Stimulated activated CD4-positive, alpha-beta T cell treated with anti-CD3 and anti-CD28 coated beads, TNF-alpha, amount 100 ng/mL, for 4 hours (primary cell): ENCODE measurements around the gene GYS1.
A peak's percentile ranks its signal among the peaks of the same experiment; 100 is the strongest.
"Not testable (repeated sequence)": the region's sequence is repeated elsewhere in the genome, so short reads cannot be mapped to it uniquely, and the experiment has no call there.

Experiments used
- DNase-seq, 3 experiments: peaks; one replicate each; pipeline ENCODE4 v3.0.0-alpha.2; 2020; ENCODE audit warnings: low read depth in 3 of 3

The GYS1 gene

DNA sequence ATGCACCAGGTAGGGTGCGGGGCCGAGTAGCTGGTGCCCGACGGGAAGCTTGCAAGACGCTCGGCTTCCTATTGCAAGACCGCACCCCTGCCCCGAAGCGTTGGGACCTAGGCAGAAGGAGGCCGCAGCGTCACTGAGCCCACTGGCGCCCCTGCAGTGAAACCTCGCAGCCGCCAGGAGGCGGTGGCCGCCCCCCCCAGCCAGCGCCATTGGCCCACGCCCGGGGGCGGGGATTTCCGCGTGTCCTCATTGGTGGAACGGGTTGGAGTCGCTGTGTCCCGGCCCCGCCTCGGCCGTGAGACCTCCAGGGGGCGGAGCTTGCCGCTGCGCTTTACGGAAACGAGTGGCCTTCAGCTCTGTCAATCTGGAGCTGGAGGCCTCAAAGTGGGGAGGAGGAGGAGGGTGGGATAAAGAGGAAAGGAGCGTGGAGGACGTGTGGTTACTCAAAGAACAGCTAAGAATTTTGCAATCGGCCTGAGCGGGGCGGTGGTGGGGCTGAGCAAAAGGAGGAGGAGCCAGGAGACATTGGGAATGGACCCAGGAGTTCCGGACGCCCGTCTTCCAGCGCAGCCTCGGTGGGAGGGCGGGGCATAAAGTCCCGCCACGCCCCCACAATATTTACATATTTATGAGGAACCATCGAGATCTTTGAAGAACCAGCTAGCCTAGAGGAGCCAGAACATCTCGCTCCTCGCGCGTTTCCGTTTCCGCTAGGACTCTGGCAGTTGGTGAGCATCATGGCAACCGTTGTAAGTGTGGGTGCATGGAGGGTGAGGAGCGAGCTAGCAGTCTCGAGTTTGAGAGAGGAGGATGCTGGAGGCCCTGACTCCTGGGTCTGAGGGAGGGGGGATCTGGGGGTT is at the start of gene GYS1, which contains the start of gene RUVBL2:
TSS of gene GYS1 (minus strand) at position 135 of the 860 bp plus-strand sequence. CDS start 197 bp downstream, outside the sequence.
TSS of gene RUVBL2 (plus strand) at position 713 of the 860 bp plus-strand sequence. CDS start at position 738, 25 bp downstream.
- DNase-seq: peak; percentile 99

DNA sequence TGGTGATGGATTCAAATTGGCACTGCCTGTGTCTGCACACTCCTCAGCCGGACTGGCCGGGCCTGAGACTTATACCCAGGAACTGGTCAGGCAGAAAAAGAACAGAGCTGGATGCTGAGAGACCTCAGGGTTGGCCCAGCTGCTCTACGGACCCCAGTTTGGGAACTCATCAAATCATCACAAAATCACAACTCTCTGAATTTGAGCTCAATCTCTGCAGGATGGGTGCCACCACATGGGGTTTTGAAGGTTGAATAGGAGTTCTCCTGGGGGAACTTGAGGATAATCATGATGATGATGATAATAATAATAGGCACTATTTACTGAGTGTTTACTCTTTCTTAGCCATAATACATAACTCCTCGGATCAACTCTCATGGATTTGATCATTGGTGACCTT is 49.6 kb upstream of the GYS1 start:
- not testable (repeated sequence) for DNase-seq

DNA sequence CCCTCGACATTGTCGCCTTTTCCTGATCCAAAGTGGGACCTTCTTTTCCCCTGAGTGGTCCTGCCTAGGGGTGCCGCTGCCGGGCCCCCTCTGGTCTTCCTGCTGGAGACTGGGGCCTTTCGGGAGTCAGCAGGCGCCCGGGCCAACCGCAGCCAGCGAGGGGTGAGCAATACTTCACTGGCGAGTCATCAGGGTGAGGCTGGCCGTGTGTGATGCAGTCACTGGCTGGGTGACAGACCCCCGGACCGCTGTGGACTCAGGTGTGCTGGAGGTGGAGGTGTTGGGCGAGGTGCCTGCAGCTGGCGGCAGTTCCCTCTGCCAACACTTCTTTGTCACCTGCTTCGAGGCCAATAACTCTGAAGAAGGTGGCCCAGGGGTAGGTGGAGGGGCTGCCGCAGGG is 49.1 kb upstream of the GYS1 start:
- no peak for DNase-seq

DNA sequence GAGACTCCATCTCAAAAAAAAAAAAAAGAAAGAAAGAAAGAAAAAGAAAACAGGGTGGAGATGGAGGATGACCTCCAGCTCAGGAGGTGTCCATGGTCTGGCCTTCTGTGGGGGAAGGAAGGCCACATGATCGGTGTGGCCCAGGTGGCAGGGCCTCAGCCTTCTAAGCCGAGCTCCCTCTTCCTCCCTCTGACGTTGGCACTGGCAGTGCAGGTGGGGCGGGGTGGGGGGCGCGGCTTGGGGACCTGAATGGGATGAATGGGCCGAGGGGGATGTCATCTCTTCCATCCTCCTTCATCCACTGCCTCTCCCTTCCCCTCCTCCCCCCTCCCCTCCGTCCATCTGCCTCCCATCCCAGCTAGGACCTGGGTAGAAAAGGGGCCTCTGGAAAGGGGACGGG is 46.6 kb upstream of the GYS1 start:
- DNase-seq: not testable (repeated sequence)

DNA sequence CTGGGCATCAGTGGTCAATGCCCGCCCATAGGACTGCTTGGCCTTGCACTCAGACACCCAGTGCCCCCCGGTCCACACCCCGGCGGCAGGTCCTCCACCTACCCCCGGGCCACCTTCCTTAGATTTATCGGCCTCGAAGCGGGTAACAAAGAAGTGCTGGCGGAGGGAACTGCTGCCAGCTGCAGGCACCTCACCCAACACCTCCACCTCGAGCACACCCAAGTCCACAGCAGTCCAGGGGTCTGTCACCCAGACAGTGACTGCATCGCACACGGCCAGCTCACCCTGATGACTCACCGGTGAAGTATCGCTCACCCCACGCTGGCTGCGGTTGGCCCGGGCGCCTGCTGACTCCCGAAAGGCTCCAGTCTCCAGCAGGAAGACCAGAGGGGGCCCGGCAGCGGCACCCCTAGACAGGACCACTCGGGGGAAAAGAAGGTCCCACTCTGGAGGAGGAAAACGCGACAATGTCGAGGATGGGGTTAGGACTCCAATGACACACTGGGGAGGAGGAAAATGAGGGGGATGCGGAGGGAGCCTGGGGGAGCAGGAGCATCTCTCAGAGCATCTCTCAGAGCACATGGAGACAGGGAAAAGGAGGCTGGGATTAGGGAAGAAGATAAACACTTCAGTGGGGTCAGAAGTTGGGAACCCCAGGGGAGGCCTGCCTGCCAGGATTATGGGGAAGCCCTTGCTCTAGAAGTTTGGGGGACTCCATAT is 45.6 kb upstream of the GYS1 start:
- DNase-seq: not testable (repeated sequence)

DNA sequence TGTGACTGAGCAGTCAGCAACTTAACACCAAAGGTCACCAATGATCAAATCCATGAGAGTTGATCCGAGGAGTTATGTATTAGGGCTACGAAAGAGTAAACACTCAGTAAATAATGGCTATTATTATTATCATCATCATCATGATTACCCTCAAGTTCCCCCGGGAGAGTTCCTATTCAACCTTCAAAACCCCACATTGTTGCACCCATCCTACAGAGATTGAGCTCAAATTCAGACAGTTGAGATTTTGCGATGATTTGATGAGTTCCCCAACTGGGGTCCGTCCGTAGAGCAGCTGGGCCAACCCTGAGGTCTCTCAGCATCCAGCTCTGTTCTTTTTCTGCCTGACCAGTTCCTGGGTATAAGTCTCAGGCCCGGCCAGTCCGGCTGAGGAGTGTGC is 45.0 kb upstream of the GYS1 start:
- DNase-seq: not testable (repeated sequence)

DNA sequence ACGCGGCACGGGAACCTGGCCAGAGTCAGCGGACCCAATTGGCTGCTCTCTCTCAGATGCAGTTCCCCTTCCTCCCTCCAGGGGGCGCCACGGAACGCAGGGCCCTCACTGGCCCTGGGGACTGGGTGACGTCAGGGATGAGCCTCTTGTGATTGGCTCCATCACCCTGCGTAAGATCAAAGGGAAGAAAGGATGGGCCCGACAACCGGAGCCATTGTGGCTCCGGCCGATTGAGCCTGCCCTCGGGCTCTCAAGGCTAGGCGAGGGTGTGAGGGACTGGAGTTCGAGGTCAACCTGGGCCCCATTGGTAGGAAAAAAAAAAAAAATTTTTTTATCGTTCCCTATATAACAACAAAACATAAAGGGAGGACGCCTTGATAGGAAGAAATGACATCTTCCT is 43.7 kb upstream of the GYS1 start, which contains the start of gene CGB1:
TSS of gene CGB1 (minus strand) at position 81 of the 400 bp plus-strand sequence. CDS start 184 bp downstream, outside the sequence.
- DNase-seq: not testable (repeated sequence)

DNA sequence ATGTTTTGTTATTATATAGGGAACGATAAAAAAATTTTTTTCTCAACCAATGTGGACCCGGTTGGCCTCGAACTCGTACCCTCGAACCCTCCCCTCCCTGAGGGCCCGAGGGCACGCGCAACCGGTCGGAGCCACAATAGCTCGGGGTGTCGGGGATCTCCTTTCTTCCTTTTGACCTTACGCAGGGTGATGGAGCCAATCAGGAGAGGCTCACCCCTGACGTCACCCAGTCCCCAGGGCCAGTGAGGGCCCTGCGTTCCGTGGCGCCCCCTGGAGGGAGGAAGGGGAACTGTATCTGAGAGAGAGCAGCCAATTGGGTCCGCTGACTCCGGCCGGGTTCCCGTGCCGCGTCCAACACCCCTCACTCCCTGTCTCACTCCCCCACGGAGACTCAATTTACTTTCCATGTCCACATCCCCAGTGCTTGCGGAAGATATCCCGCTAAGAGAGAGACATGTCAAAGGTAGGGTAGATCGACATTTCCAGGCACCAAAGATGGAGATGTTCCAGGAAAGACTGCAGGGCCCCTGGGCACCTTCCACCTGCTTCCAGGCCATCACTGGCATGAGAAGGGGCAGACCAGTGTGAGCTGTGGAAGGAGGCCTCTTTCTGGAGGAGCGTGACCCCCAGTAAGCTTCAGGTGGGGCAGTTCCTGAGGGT is 38.7 kb upstream of the GYS1 start, which contains the start of gene CGB2:
TSS of gene CGB2 (plus strand) at position 249 of the 660 bp plus-strand sequence. CDS start at position 455, 206 bp downstream.
- not testable (repeated sequence) for DNase-seq

DNA sequence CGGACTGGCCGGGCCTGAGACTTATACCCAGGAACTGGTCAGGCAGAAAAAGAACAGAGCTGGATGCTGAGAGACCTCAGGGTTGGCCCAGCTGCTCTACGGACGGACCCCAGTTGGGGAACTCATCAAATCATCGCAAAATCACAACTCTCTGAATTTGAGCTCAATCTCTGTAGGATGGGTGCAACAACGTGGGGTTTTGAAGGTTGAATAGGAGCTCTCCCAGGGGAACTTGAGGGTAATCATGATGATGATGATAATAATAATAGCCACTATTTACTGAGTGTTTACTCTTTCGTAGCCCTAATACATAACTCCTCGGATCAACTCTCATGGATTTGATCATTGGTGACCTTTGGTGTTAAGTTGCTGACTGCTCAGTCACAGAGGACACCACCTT is 37.2 kb upstream of the GYS1 start:
- not testable (repeated sequence) for DNase-seq

DNA sequence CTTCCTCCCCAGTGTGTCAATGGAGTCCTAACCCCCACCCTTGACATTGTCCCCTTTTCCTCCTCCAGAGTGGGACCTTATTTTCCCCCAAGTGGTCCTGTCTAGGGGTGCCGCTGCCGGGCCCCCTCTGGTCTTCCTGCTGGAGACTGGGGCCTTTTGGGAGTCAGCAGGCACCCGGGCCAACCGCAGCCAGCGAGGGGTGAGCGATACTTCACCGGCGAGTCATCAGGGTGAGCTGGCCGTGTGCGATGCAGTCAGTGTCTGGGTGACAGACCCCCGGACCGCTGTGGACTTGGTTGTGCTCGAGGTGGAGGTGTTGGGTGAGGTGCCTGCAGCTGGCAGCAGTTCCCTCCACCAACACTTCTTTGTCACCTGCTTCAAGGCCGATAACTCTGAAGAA is 36.6 kb upstream of the GYS1 start:
- not testable (repeated sequence) for DNase-seq

DNA sequence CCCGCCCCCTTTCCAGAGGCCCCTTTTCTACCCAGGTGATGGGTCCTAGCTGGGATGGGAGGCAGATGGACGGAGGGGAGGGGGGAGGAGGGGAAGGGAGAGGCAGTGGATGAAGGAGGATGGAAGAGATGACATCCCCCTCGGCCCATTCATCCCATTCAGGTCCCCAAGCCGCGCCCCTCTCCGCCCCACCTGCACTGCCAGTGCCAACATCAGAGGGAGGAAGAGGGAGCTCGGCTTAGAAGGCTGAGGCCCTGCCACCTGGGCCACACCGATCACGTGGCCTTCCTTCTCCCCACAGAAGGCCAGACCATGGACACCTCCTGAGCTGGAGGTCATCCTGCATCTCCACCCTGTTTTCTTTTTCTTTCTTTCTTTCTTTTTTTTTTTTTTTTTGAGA is 35.6 kb upstream of the GYS1 start:
- not testable (repeated sequence) for DNase-seq

DNA sequence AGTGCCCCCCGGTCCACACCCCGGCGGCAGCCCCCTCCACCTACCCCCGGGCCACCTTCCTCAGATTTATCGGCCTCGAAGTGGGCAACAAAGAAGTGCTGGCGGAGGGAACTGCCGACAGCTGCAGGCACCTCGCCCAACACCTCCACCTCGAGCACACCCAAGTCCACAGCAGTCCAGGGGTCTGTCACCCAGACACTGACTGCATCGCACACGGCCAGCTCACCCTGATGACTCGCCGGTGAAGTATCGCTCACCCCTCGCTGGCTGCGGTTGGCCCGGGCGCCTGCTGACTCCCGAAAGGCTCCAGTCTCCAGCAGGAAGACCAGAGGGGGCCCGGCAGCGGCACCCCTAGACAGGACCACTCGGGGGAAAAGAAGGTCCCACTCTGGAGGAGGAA is 32.5 kb upstream of the GYS1 start:
- DNase-seq: not testable (repeated sequence)

DNA sequence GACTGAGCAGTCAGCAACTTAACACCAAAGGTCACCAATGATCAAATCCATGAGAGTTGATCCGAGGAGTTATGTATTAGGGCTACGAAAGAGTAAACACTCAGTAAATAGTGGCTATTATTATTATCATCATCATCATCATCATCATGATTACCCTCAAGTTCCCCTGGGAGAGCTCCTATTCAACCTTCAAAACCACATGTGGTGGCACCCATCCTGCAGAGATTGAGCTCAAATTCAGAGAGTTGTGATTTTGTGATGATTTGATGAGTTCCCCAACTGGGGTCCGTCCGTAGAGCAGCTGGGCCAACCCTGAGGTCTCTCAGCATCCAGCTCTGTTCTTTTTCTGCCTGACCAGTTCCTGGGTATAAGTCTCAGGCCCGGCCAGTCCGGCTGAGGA is 32.0 kb upstream of the GYS1 start:
- not testable (repeated sequence) for DNase-seq

DNA sequence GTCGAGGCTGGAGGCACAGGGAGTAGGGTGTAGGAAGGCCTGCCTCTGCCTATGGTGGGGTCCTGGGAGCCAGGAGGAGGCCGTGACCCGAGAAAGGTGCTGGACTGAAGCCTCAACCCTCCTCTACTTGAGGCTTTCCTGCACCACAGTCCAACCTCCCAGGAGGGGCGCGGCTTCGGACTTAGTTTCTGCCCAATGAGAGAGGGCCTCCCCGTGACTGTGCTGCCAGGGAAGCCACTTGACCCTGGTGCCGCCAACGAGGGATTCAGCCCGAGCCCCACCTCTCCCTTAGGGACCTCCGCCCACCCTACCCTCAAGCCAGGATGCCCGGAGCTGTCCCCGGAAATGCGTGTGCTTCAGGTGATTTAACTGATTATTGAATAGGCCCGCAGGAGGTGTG is 31.1 kb upstream of the GYS1 start, which contains the start of gene CGB3:
TSS of gene CGB3 (minus strand) at position 101 of the 400 bp plus-strand sequence. CDS start 362 bp downstream, outside the sequence.
- DNase-seq: not testable (repeated sequence)

DNA sequence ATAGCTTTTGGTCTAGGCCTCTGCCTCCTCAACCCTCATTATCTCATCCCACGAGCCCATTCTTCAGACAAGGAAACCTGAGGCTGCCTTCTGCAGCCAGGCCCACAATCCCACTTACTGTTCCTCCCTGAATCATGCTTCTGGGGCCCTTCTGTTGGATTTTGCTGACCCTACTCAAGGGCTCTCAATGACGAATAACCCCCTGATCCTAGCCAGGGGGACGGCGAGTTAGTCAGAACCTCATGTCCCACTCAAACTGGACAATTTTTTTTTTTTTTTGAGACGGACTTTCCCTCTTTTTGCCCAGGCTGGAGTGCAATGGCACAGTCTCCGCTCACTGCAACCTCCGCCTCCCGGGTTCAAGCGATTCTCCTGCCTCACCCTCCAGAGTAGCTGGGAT is 29.0 kb upstream of the GYS1 start:
- no peak for DNase-seq

DNA sequence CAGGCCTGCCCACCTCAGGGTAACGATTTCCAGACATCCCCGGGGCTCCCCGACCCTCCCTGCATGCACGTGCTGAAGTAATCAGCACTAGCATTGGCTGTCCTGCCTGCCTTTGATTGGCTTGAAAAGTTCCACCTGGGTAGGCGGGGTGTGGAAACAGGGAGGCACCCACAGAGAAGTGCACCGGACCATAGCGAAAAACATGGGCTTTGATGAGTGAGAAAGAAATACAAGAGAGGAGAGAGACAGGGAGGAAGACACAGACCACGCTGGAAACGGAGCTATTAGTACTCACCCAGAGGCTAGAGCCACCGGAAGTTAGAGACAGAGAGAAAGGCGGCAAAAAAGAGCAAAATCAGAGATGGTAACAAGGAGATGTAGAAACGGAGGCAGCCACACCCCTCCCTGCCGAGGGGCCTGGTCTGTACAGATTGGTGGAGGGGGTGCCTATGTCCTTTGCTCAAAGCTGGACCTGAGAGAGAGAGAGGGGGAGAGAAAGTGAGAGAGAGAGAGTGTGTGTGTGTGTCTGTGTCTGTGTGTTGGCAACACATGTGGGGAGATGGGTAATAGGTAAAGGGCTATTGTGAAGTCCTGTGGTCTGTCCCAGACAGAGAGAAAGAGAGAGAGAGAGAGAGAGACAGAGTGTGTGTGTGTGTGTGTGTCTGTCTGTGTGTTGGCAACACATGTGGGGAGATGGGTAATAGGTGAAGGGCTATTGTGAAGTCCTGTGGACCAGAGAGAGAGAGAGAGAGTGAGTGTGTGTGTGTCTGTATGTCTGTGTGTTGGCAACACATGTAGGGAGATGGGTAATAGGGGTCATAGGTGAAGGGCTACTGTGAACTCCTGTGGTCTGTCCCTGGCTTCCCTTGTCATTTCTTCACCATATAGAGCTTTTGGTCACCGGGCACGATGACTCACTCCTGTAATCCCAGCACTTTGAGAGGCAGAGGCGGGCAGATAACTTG is 28.1 kb upstream of the GYS1 start:
- DNase-seq: no peak

DNA sequence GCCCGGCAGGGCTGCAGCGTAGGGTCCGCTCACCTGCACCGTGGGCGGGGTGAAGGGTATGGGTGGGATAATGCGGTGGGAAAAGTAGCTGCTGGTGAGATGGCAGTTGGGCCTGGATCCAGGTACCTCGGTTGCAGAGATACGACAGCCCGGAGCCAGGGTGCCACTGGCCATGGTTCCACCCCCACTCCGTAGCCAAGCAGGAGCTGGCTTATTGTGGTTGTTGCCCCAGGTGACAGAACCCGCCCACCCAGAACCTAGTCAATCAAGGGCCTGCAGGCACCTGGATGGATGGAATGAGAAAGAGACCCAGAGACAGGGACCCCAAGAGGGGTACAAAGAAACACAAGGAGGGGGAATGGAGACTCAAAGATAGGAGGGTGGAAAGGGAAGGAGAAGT is 27.2 kb upstream of the GYS1 start:
- DNase-seq: no peak

DNA sequence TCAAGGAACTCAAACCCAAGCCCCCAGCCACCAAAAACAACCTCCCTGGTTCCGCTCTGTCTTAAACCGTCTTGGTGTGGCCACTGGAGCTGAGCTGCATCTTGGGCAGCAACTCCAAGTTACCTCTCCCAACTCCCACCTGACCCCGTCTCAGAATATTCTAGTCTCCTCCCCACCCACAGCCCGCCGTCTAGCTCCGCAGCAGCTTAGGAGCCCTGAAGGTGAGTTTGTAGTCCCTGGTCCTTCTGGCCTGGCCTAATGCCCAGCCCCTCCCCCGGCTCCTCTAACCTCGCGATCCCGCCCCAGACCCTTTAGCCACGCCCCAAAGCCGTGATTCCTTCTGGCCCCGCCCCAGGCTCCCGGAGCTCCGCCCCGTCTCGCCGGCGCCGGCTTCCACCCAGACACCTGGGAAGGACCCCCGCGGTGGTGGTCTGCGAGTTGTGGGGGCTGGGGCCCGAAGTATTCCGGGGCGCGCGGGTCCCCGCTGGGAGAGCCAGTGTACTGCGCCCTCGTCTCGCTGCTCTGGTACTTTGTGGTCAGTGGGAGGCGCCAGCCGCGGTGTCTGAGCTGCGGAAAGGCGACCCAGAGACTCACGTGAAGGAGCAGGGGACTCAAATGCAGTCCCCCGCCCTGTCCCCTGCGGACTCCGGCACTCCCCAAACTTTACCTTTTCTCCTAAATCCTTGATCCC is 26.3 kb upstream of the GYS1 start:
- peak; percentile 32 to 58 (median 36) for DNase-seq

DNA sequence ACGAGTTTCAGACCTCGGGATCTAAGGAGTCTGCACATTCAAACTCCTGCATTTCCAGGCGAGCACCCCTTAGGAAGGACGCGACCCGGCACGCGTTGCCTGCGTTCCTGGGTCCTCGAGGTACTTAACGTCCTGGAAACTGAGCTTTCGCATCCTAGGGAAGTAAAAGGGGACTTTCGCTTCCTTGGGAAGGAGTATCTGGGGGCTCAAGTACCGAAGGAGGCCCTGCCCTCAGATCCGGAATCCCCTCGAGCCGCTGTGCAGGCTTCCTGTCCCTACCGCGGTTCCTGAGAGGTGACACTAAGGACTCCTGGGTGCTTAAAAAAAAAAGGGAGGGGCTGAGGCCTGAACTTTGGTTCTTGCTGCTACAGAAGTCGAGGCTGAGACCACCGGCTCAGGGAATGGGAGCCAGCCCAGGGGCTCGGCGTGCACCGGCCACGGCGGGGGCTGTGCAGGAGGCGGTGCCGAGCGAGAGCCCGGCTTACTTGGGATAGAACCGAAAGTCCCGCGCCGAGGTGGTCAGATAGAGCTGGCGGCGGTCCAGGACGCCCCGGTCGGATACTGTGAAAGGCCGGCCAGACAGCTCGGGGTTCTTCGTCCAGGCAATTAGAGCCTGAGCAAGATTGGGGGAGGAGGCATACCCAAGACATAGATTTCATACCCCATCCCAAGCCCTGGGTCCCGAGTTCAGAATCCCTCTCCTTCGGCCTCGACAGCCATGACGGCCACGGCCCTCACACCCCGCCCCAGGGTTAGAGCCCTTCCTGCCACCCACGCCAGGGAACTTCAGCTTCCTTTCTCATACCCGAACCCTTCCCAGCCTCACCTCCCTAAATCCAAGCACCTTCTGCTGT is 25.5 kb upstream of the GYS1 start:
- DNase-seq: not testable (repeated sequence)
